T-helper 9 cell (primary cell): ENCODE results near the gene PLXDC2.

ENCODE experiments used
- DNase-seq: peaks from one replicate; pipeline ENCODE4 v3.0.0-alpha.2; 2020

Gene PLXDC2

DNA sequence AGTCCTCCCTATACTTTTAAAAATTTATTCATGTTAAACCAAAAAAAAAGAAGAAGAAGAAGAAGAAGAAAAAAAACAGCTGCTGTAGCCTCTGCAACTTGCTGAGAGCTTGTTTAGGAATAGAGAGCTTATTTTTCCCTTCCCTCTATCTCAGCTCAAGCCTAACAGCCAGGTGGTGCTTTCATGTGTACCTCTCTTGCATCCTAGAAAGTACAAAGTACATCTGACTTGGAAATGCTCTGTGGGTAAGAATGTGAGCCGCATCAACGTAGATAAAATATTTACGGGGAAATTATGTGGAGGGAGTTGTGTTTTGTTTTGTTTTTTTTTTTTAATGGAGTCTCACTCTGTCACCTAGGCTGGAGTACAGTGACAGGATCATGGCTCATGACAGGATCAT lies 99.6 kb downstream of the PLXDC2 start:
- DNase-seq = no peak

DNA sequence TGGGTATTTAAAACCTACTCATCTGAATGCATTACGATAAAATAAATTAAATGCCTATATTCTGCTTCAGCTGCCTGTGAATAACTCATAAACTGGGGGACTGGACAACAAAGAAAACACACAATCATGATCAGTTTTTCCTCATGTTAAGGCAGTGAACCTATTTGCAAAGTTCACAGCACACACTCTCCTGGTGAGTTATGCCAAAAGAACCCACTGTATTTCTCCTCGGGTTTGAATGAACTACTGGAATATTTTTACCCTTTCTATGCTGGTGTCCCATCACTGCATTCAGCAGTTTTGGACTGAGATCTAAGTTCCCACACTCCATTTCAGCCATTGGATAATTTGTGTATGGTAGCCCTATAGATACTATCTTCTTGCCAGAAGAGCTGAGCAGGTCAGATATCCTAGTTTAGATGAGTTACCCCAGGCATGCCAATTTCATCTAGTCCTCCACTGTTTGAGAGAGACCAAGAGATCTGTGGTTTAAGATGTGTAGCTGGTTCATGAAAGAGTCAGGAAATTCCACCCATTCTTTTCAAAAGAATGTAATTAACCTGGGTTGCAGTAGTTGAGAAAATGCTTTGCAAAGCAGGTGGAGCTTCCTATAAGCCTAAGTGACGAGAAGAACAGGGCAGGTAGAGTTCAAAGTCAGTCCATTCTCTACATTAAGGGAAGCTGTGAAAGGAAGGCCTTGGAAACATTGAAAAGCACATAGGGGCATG lies 101.7 kb downstream of the PLXDC2 start:
- DNase-seq = no peak

- no peak for DNase-seq
Observed at GRCh38 chr10:19918794-19919193, 102.6 kb downstream of the PLXDC2 start.

DNA sequence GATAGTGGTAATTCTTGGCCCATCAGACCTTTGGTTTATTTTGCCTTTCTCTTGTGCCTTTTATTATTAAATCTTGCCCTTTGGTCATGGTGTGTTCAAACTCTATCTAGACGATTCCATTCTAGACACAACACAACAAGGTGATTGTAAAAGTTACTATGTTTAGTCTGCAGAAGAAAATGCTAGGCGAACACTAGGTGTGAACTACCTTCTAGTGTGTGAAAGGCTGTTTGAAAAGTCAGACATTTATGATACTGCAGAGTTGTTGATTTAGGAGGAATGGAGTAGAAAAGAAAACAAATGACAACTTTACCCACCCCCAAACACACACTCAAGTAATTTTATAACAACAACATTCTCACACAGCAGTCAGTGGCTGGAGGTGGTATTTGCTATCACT lies 103.4 kb downstream of the PLXDC2 start:
- no peak for DNase-seq

- no peak for DNase-seq
Observed at GRCh38 chr10:19920075-19920726, 104.0 kb downstream of the PLXDC2 start.

DNA sequence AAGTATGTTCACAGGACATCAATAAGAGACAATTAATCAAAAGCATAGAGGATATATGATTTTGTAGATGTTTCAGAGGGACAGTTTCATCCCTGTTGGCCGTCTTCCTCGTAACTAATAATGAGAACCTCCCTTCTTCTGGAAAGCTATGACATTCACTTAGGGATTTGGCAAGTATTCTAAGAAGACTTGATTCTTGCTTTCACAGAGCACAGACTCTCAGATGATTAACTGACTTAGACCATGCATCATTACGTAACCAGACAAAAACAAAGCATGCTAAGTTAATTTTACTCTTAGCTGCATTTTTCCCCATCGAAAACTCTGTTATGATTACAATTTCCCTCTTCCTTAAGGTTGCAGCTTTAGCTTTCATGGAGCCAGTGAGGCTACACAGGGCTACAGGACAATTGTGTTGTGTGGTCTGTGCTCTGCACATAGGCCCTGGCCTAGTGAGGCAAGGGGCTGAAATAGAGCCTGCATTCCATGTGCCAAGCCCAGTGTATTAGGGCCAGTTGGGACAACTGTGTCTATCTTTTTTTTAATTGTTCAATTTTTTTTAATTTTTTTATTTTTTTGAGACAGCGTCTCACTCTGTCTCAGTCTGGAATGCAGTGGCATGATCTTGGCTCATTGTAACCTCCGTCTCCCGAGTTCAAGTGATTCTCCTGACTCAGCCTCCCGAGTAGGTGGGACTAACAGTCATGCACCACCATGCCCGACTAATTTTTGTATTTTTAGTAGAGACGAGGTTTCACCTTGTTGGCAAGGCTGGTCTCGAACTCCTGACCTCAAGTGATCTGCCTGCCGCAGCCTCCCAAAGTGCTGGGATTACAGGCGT lies 105.3 kb downstream of the PLXDC2 start:
- DNase-seq = no peak

- DNase-seq = no peak
Observed at GRCh38 chr10:19922236-19922963, 106.2 kb downstream of the PLXDC2 start.

- no peak for DNase-seq
Observed at GRCh38 chr10:19925064-19925463, 108.8 kb downstream of the PLXDC2 start.

GRCh38 chr10:19928936-19929335 lies 112.7 kb downstream of the PLXDC2 start:
- DNase-seq = no peak

DNA sequence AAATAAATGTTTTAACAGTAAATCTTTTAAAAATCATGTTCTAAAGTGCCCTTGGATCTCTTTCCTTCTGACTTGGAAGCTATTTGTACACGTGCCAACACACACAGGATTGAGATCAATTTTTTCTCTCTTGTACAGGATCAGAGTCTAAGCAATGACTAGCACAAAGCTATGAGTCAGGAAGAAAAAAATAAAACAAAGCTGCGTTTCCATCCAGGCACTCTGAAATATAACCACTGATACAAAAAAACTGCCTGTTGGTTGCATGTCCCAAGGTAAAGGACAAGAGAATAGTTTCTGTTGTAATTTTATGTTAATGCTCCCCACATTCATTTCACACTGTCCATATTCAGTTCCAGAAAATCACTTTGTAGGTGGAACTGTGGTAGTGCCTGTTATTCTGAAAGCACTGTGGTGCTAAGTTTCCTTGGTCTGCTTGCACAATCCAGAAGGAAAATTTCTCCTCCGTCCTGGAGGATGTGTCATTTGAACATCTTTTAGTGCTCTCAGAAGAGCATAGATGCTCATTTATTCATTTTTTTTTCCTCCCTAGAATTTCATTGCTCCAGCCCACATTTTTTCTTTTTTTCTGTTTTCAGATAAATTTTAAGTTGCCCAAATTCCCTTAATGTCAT lies 113.4 kb downstream of the PLXDC2 start:
- DNase-seq = no peak

DNA sequence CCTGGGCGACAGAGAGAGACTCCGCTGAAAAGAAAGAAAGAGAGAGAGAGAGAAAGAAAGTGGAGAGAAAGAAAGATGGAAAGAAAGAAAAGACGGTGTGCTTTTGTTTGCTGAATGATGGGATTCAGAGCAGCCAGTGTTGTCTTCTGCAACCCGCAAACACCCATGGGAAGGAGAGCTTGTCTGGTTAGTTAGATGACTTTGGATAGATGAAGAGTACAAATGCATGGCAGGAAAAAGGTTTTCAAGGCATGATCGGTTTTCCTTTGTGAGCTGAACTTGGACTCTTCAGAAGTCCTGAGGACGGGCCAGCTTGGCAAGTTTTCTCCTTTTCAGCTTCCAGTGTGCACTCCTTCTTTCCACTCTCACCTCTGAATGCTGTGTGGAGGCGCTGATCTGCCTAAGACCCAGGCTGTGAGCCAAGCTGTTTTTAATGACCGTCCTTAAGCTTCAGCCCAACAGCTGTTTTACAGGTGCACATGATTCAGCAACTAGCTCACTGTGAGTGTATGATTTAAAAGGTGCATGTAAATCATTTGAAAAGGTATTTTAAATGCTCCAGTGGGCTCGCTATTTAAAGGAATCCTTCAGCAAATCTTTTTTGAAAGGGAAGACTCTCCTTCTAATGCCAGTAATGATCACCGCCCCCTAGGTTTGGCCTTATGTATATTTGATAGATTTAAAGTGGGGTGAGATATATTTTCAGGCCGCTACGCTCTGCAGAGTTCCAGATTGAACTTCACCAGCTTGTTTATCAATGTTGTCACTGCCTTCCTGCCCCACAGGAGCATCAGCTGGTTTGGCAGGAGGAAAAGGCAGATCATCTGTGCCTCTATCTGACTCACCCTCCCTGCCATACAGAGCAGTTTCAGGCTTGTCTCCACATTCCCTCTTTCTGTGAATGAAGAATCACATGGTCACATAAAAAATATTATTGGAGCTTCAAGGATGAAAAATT lies 115.0 kb downstream of the PLXDC2 start:
- no peak for DNase-seq

GRCh38 chr10:19931894-19932590 lies 115.8 kb downstream of the PLXDC2 start:
- DNase-seq = no peak

DNA sequence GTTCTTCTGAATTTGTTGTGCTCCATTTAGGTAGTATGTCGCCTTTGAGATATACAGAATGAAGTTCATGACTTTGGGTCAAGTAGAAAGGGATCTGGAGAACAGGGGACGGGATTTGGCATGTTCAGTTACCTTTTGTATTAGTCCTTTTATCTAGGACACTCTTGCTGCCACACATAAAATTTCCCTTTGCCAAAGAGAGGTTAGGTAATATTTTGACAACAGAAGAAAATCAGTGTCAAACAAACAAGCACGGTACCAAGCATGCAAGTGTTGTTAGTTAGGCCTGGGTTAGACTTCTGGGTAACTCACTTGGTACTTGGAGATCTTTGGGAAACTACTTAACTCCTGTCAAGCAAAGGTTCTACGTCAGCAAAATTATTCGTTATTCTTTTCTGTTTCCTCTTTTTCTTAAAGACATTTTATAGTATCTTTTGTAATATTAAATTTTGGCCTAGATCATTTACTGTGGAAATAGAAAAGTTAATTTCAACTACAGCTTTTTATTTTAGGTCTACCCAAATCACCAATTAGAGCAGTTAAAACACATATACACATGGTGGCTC lies 116.7 kb downstream of the PLXDC2 start:
- no peak for DNase-seq

DNA sequence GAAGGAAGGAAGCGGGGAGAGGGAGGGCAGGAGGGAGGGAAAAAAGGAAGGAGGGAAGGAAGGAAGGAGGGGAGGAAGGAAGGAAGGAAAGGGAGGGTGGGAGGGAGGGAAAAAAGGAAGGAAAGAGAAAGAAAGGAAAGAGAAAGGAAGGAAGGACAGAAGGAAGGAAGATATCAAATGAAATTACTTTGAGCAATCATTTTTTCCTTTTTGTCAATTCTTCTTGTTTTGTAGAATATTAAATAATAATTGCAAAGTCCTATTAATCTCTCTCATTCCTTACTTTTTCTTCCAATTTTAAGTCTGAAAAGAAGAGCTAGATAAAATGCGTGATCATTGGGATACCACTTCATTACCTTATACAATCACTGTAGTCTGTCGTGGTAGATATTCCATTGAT lies 117.5 kb downstream of the PLXDC2 start:
- DNase-seq = no peak

- DNase-seq = no peak
Observed at GRCh38 chr10:19935176-19935575, 118.9 kb downstream of the PLXDC2 start.

- no peak for DNase-seq
Observed at GRCh38 chr10:19936289-19936688, 120.1 kb downstream of the PLXDC2 start.

GRCh38 chr10:19937989-19938388 lies 121.8 kb downstream of the PLXDC2 start:
- DNase-seq = no peak

DNA sequence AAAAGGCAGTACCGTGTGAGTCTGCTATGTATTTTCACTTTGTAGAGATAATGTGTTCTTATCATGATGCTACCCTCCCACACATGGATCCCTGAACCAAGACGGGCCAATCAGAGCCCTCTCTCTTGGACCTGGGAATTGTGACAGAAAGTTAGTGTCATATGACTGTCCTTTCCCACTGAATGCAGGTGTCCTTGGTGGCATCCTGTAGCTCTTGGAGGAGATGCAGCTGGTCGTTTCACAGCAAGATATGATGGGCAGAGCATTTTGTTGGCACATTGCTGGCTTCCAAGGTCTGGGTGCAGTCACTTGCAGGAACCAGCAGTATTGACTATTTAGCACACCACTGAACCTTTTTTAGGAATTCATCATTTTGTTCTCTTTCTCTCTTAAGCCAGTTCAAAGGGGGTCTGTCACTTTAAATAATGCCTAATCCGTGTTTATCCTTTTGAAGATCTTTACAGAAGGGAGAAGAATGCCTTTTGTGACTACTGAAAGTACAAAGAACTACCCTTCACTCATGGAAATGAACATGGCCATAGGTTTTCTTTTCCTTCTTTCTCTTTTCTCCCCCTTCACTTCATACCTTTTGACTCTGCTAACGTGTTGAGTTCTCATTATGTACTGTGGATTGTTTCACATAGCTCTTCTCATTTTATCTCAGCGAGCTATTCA lies 125.1 kb downstream of the PLXDC2 start:
- no peak for DNase-seq

DNA sequence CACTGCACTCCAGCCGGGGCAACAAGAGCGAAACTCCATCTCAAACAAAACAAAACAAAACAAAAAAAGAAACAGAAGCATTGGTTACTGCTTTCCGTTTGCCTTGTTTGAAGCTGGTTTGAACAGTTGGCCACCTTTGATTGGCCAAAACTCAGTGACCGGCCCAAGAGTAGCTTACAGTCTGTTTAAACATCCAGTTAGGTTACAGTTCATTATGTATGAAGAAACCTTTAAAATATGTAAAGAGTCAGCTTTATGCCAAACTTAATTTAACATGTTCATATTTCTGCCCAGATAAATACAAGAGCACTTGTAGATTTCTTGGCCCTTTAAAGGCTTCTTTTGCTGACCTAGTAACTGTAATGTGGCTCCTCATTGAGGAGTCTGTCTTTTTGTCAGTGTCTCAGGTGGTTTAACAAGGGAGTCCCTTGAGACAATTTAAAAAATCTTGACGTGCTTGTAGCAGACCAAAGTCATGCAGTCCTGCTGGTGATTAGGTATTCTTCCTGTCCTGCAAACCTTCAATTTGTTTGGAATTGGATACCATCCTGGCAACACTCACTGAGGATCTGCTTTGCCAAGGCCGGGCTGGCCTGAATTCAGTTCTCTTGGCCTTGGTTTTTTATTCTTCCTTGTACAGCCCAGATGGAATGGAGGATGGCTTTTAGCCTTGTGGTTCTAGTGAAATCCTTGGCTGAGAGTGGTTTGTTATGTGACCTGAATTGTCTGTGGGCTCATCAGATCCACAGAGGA lies 128.9 kb downstream of the PLXDC2 start:
- no peak for DNase-seq
